ENCODE data around the gene DYRK1A. TPM values are rescaled to one million over a fixed set of nuclear protein-coding genes. Genes with fewer than 3 reads are reported as not detected.

The DYRK1A gene
- total RNA-seq, 1 experiment from 2014 or later = 35.5 TPM

- no peaks in the 10 kb centered on the region for H4K20me1 ChIP-seq (ENCODE audit: insufficient read depth)
- H3K4me2 ChIP-seq = no peak overlapping the region
- H3K27ac ChIP-seq = no peak overlapping the region
- H3F3A ChIP-seq (ENCODE audit: insufficient read depth, low read depth) = peaks cover 13% of the 10 kb centered on the region
- H2AFZ ChIP-seq = no peak overlapping the region
- CTCF ChIA-PET = no interaction called here
- TF ChIP-seq EZH2 (IDR thresholded peaks at IDR 0.05; ENCODE audit: low read depth) = no peak
- TF ChIP-seq CTCF (conservative IDR thresholded peaks at IDR 0.05) = no peak
- H3K9me2 ChIP-seq (ENCODE audit: insufficient read depth) = no peaks in the 10 kb centered on the region
- no peaks in the 10 kb centered on the region for H3K36me3 ChIP-seq (ENCODE audit: low read depth)
- H3K4me1 ChIP-seq (replicated peaks; ENCODE audit: insufficient read depth) = peaks cover 19% of the 10 kb centered on the region
- no peak overlapping the region for H3K4me3 ChIP-seq
- H3K27me3 ChIP-seq (ENCODE audit: insufficient read depth, low read depth) = no peaks in the 10 kb centered on the region
- POLR2A ChIA-PET (ENCODE audit: unreplicated experiment) = no interaction called here
- H3K79me2 ChIP-seq (ENCODE audit: low read depth) = no peaks in the 10 kb centered on the region
- DNase-seq = no peak
- no peaks in the 10 kb centered on the region for H3K9me3 ChIP-seq (ENCODE audit: insufficient read depth, low read depth)
- BruUV-seq (replicated peaks) = no TSS peak
- intact Hi-C loops (cut with micrococcal nuclease; ENCODE audit: unreplicated experiment) = no loop called here
These were observed 169.1 kb downstream of the DYRK1A start for GRCh38 chr21:37535672-37536071.

GRCh38 chr21:37536616-37537278 is 170.2 kb downstream of the DYRK1A start:
- no peaks in the 10 kb centered on the region for H3K27me3 ChIP-seq (ENCODE audit: insufficient read depth, low read depth)
- intact Hi-C loops (cut with micrococcal nuclease; ENCODE audit: unreplicated experiment) = no loop called here
- H3K79me2 ChIP-seq (ENCODE audit: low read depth) = no peaks in the 10 kb centered on the region
- no peak overlapping the region for H3K4me2 ChIP-seq
- POLR2A ChIA-PET (ENCODE audit: unreplicated experiment) = no interaction called here
- no peaks in the 10 kb centered on the region for H3K9me3 ChIP-seq (ENCODE audit: insufficient read depth, low read depth)
- no peak overlapping the region for H3K27ac ChIP-seq
- H3F3A ChIP-seq (ENCODE audit: insufficient read depth, low read depth) = peaks cover 13% of the 10 kb centered on the region
- no peaks in the 10 kb centered on the region for H3K36me3 ChIP-seq (ENCODE audit: low read depth)
- no peak for TF ChIP-seq EZH2 (IDR thresholded peaks at IDR 0.05; ENCODE audit: low read depth)
- TF ChIP-seq CTCF (conservative IDR thresholded peaks at IDR 0.05) = no peak
- H3K9me2 ChIP-seq (ENCODE audit: insufficient read depth) = no peaks in the 10 kb centered on the region
- DNase-seq = no peak
- H2AFZ ChIP-seq = no peak overlapping the region
- H3K4me1 ChIP-seq (replicated peaks; ENCODE audit: insufficient read depth) = peaks cover 19% of the 10 kb centered on the region
- BruUV-seq (replicated peaks) = no TSS peak
- H3K4me3 ChIP-seq = no peak overlapping the region
- H4K20me1 ChIP-seq (ENCODE audit: insufficient read depth) = no peaks in the 10 kb centered on the region
- CTCF ChIA-PET = no interaction called here

GRCh38 chr21:37537391-37537996 is 170.9 kb downstream of the DYRK1A start:
- no peaks in the 10 kb centered on the region for H3K36me3 ChIP-seq (ENCODE audit: low read depth)
- no peak overlapping the region for H3K27ac ChIP-seq
- H3K4me3 ChIP-seq = no peak overlapping the region
- CTCF ChIA-PET = no interaction called here
- BruUV-seq (replicated peaks) = no TSS peak
- peaks cover 9% of the 10 kb centered on the region for H3F3A ChIP-seq (ENCODE audit: insufficient read depth, low read depth)
- peaks cover 18% of the 10 kb centered on the region for H3K4me1 ChIP-seq (replicated peaks; ENCODE audit: insufficient read depth)
- H3K4me2 ChIP-seq = no peak overlapping the region
- DNase-seq = no peak
- H3K9me3 ChIP-seq (ENCODE audit: insufficient read depth, low read depth) = no peaks in the 10 kb centered on the region
- no peak for TF ChIP-seq CTCF (conservative IDR thresholded peaks at IDR 0.05)
- intact Hi-C loops (cut with micrococcal nuclease; ENCODE audit: unreplicated experiment) = no loop called here
- H4K20me1 ChIP-seq (ENCODE audit: insufficient read depth) = no peaks in the 10 kb centered on the region
- no peaks in the 10 kb centered on the region for H3K79me2 ChIP-seq (ENCODE audit: low read depth)
- H2AFZ ChIP-seq = no peak overlapping the region
- no peaks in the 10 kb centered on the region for H3K9me2 ChIP-seq (ENCODE audit: insufficient read depth)
- H3K27me3 ChIP-seq (ENCODE audit: insufficient read depth, low read depth) = no peaks in the 10 kb centered on the region
- POLR2A ChIA-PET (ENCODE audit: unreplicated experiment) = no interaction called here
